Esophagus muscularis mucosa (tissue), 3 donors: ENCODE data around the gene TBC1D9B.

ENCODE experiments used
- POLR2A ChIP-seq: fragments of 450-650 bp; IDR thresholded peaks from one replicate; pipeline ENCODE4 v1.6.1; 2017; ENCODE audit warnings: antibody characterized with exemption, moderate library complexity, mild to moderate bottlenecking, low read depth
- TF ChIP-seq, protein P1 (sequence below), 3 experiments: fragments of 200-600 bp in 2 of 3; fragments of 450-650 bp in 1 of 3; sonication (generic) in 2 of 3; IDR thresholded peaks; one replicate each; pipeline ENCODE4 v1.5.1; 2017 to 2019; ENCODE audit warnings: antibody characterized with exemption in 3 of 3, mild to moderate bottlenecking in 2 of 3, moderate library complexity in 1 of 3

DNA sequence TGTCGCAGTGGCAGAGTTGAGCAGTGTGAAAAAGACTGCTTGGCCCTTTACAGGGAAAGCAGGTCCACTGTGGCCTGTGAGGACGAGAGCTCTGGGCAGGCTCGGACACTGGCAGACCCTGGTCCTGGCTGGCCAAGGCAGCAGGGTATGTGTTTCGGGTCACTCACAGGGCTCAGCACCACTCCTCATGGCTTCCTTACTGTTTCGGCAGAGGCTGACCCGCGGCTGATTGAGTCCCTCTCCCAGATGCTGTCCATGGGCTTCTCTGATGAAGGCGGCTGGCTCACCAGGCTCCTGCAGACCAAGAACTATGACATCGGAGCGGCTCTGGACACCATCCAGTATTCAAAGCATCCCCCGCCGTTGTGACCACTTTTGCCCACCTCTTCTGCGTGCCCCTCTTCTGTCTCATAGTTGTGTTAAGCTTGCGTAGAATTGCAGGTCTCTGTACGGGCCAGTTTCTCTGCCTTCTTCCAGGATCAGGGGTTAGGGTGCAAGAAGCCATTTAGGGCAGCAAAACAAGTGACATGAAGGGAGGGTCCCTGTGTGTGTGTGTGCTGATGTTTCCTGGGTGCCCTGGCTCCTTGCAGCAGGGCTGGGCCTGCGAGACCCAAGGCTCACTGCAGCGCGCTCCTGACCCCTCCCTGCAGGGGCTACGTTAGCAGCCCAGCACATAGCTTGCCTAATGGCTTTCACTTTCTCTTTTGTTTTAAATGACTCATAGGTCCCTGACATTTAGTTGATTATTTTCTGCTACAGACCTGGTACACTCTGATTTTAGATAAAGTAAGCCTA, 71.3 kb downstream of the TBC1D9B start:
- TF ChIP-seq, protein P1, sequence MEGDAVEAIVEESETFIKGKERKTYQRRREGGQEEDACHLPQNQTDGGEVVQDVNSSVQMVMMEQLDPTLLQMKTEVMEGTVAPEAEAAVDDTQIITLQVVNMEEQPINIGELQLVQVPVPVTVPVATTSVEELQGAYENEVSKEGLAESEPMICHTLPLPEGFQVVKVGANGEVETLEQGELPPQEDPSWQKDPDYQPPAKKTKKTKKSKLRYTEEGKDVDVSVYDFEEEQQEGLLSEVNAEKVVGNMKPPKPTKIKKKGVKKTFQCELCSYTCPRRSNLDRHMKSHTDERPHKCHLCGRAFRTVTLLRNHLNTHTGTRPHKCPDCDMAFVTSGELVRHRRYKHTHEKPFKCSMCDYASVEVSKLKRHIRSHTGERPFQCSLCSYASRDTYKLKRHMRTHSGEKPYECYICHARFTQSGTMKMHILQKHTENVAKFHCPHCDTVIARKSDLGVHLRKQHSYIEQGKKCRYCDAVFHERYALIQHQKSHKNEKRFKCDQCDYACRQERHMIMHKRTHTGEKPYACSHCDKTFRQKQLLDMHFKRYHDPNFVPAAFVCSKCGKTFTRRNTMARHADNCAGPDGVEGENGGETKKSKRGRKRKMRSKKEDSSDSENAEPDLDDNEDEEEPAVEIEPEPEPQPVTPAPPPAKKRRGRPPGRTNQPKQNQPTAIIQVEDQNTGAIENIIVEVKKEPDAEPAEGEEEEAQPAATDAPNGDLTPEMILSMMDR (IDR thresholded peaks at IDR 0.05): no peak
- TF ChIP-seq POLR2A: no peak
